Transverse colon (tissue), 3 donors: Measurements from ENCODE around the gene COG5.

ENCODE experiments used
- POLR2A ChIP-seq: fragments of 450-650 bp; IDR thresholded peaks from one replicate; pipeline ENCODE4 v1.6.1; 2016; ENCODE audit warnings: antibody characterized with exemption, mild to moderate bottlenecking, moderate library complexity
- TF ChIP-seq, protein P1 (sequence below), 5 experiments: fragments of 200-600 bp in 3 of 5; fragments of 450-650 bp in 2 of 5; sonication (generic) in 3 of 5; IDR thresholded peaks; 1 replicate in 2 of 5; 2 replicates in 3 of 5; pipeline ENCODE4 v1.5.1; 2016 to 2017; ENCODE audit warnings: antibody characterized with exemption in 5 of 5, inconsistent platforms in 3 of 5, mild to moderate bottlenecking in 2 of 5, moderate library complexity in 1 of 5

DNA sequence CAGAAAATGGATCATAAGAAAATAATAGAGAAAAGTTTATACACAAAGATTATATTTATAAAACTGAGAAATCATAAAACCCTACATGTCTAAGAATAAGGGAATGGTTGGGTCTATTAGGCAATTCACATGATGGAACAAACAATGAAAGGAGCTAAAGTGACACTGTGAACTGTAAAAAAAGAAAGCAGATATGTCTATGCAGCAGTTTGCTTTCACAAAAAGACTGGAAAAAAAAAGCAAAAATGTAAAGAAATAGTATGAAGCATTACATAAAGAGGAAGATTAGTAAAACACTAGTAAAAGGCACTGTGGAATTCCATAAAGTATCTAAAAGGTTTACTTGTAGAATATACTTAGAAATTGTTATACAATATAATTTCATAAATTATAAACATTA lies 299.0 kb downstream of the COG5 start:
- TF ChIP-seq, protein P1, sequence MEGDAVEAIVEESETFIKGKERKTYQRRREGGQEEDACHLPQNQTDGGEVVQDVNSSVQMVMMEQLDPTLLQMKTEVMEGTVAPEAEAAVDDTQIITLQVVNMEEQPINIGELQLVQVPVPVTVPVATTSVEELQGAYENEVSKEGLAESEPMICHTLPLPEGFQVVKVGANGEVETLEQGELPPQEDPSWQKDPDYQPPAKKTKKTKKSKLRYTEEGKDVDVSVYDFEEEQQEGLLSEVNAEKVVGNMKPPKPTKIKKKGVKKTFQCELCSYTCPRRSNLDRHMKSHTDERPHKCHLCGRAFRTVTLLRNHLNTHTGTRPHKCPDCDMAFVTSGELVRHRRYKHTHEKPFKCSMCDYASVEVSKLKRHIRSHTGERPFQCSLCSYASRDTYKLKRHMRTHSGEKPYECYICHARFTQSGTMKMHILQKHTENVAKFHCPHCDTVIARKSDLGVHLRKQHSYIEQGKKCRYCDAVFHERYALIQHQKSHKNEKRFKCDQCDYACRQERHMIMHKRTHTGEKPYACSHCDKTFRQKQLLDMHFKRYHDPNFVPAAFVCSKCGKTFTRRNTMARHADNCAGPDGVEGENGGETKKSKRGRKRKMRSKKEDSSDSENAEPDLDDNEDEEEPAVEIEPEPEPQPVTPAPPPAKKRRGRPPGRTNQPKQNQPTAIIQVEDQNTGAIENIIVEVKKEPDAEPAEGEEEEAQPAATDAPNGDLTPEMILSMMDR (IDR thresholded peaks at IDR 0.05), result no peak
- TF ChIP-seq POLR2A, result no peak
